Lower leg skin (tissue), 4 donors: Measurements from ENCODE around the gene CENPP. TPM values are rescaled to one million over a fixed set of nuclear protein-coding genes. Genes with fewer than 3 reads are reported as not detected.

Experiments
- DNase-seq, 2 donors: peaks; one replicate each; pipeline ENCODE4 v3.0.0-alpha.2; 2019; ENCODE audit warnings: low spot score in 2 of 2
- H3K4me3 ChIP-seq: fragments of 200-600 bp; sonication (generic); 2 replicates; pipeline ENCODE4 v1.5.1; 2017; ENCODE audit warnings: mild to moderate bottlenecking, low read depth; ENCODE audit not compliant: poor library complexity, severe bottlenecking
- CTCF ChIP-seq, 3 donors: fragments of 450-650 bp; IDR thresholded peaks; one replicate each; pipeline ENCODE4 v1.5.1; 2016; ENCODE audit warnings: antibody characterized with exemption in 3 of 3, mild to moderate bottlenecking in 3 of 3, moderate library complexity in 2 of 3
- POLR2A ChIP-seq, 2 donors: fragments of 450-650 bp; IDR thresholded peaks; one replicate each; pipeline ENCODE4 v1.6.1; 2016 to 2017; ENCODE audit warnings: antibody characterized with exemption in 2 of 2, mild to moderate bottlenecking in 1 of 2, moderate library complexity in 1 of 2
- WGBS, 2 donors: methylation state at CpG; one replicate each; pipeline ENCODE4 v1.1.5; 2018; 5-methylcytosine and 5-hydroxymethylcytosine counted together
- intact Hi-C: fragments of 100-400 bp; cut with DNase I; formaldehyde crosslinking; loops from one replicate; pipeline ENCODE4 v1.15.0; 2023; ENCODE audit warnings: low total_unique reads
- total RNA-seq, 4 donors: library from RNA; depleted of rRNA; stranded (reverse); fragments of >200 nt; gene quantifications; one replicate each; pipeline ENCODE4 v1.1.0, GENCODE V29; 2016

The CENPP gene
- total RNA-seq, 4 donors from 2014 or later = 7.8 to 28.8 (median 12.2) TPM

GRCh38 chr9:92350740-92351133 lies 25.0 kb downstream of the CENPP start:
- no peak overlapping the region for H3K4me3 ChIP-seq
- intact Hi-C loops = no loop called here
- TF ChIP-seq POLR2A (IDR thresholded peaks at IDR 0.05) = no peak
- TF ChIP-seq CTCF (IDR thresholded peaks at IDR 0.05) = no peak
- DNase-seq = no peak

GRCh38 chr9:92353051-92353450 lies 27.3 kb downstream of the CENPP start:
- DNase-seq = no peak
- H3K4me3 ChIP-seq = no peak overlapping the region
- TF ChIP-seq POLR2A (IDR thresholded peaks at IDR 0.05) (no peak), CTCF (IDR thresholded peaks at IDR 0.05) (no peak)
- 76 to 77% methylated on average over 6 of the region's 6 CpGs for WGBS, 2 donors
- intact Hi-C loops = no loop called here

- intact Hi-C loops = no loop called here
- DNase-seq = no peak
- WGBS, 2 donors = 63 to 71% methylated on average over 2 of the region's 2 CpGs
- TF ChIP-seq CTCF (IDR thresholded peaks at IDR 0.05) = no peak
- TF ChIP-seq POLR2A (IDR thresholded peaks at IDR 0.05) = no peak
- H3K4me3 ChIP-seq = no peak overlapping the region
Measured at GRCh38 chr9:92359394-92359995, 33.7 kb downstream of the CENPP start.

DNA sequence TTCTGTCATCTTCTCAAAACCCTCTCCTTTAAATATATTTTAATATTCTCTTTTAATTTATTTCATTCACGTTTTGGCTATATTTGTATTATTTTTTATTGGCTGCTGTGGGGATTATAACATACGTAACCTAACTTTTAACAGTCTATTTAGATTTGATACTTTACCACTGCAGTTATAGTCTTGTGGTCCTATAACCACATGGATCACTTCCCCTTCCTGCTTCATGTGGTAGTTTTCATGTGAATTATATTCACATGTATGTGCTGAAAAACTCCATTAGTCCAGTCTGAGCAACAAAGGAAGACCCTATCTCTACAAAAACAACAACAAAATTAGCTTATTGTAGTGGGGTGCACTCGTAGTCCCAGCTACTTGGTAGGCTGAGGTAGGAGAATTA lies 34.3 kb downstream of the CENPP start:
- intact Hi-C loops = no loop called here
- DNase-seq = no peak
- TF ChIP-seq CTCF (IDR thresholded peaks at IDR 0.05) (no peak), POLR2A (IDR thresholded peaks at IDR 0.05) (no peak)
- H3K4me3 ChIP-seq = no peak overlapping the region
- 74 to 80% methylated on average over 3 of the region's 3 CpGs for WGBS, 2 donors

GRCh38 chr9:92369075-92369474 lies 43.3 kb downstream of the CENPP start:
- no peak for DNase-seq
- no peak for TF ChIP-seq POLR2A (IDR thresholded peaks at IDR 0.05)
- no peak for TF ChIP-seq CTCF (IDR thresholded peaks at IDR 0.05)
- no peak overlapping the region for H3K4me3 ChIP-seq
- intact Hi-C loops = no loop called here
- WGBS, 2 donors = 45 to 57% methylated on average over 2 of the region's 2 CpGs

DNA sequence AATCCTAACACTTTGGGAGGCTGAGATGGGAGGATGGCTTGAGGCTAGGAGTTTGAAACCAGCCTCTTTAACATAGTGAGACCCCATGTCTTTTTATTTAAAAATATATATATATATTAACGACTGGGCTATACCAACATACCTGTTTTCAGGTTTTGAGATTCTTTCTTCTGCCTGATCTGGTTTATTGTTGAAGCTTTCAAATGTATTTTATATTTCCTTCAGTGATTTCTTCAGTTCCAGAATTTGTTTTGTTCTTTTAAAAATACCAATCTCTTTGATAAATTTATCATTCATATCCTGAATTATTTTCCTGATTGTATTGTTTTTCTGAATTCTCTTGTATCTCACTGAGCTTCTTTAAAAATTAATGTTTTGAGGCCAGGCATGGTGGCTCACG lies 47.4 kb downstream of the CENPP start:
- H3K4me3 ChIP-seq = no peak overlapping the region
- no peak for TF ChIP-seq CTCF (IDR thresholded peaks at IDR 0.05)
- no peak for TF ChIP-seq POLR2A (IDR thresholded peaks at IDR 0.05)
- intact Hi-C loops = no loop called here
- 97 to 99% methylated on average over 2 of the region's 2 CpGs for WGBS, 2 donors
- DNase-seq = no peak
